NCI-H2107 treated with DMSO at 0.1 percent for 48 hours (cell line): Measurements from ENCODE around the gene DCUN1D2.
A peak's percentile ranks its signal among the peaks of the same experiment; 100 is the strongest.
"Not testable (repeated sequence)": the region's sequence is repeated elsewhere in the genome, so short reads cannot be mapped to it uniquely, and the experiment has no call there.

Experiments used
- DNase-seq: peaks from one replicate; lab custom pipeline; 2025; ENCODE audit not compliant: unreplicated experiment; lab: John Stamatoyannopoulos, UW

DCUN1D2 gene

GRCh38 chr13:113468029-113468428 is 22.5 kb downstream of the DCUN1D2 start:
- DNase-seq = no peak

GRCh38 chr13:113466383-113466782 is 24.1 kb downstream of the DCUN1D2 start:
- DNase-seq = no peak

DNA sequence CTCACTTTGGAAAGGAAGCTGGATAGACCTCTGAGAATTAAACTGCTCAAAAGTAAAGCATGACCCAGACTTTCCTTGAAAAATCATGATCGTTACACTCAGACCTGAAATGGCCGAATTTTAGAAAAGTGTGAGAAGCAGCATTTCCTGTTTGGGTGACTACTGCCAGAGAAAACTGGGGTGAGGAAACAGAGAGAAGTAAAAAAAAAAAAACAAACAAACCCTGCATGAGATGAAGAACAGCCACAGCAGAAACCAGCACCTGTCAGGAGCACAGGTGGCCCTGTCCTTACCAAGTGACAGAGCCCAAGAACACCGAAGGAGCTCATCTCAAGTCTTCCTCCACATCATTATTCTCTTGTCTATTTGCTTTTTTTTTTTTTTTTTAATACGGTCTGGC is 25.2 kb downstream of the DCUN1D2 start:
- DNase-seq = no peak

GRCh38 chr13:113464476-113464875 is 26.0 kb downstream of the DCUN1D2 start:
- DNase-seq = no peak

- no peak for DNase-seq
Observed at GRCh38 chr13:113461022-113461751, 29.3 kb downstream of the DCUN1D2 start.

GRCh38 chr13:113460599-113460998 is 29.9 kb downstream of the DCUN1D2 start:
- DNase-seq = no peak

DNA sequence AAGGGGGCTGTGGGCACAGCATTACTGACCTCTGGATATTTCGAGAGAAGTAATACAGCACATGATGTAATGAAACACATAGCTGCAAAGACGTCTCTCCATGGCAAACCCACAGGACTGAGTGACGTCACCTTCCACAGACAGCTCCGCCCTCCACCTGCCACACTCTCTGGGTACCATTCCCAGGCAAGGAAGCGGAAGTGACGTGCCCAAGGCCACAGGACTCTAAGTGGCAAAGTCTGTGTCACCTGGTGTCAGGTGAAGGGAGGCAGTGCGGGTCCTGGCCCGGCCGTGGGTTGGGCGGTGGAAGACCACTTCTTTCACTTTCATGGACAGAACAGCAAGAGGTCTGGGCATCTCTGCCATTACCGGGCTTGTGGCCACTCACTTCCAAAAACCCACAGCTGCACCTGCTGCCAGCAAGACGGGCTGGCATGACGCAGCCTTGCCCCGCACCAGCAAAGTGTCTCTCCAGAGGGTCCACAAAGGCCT is 30.4 kb downstream of the DCUN1D2 start:
- no peak for DNase-seq

DNA sequence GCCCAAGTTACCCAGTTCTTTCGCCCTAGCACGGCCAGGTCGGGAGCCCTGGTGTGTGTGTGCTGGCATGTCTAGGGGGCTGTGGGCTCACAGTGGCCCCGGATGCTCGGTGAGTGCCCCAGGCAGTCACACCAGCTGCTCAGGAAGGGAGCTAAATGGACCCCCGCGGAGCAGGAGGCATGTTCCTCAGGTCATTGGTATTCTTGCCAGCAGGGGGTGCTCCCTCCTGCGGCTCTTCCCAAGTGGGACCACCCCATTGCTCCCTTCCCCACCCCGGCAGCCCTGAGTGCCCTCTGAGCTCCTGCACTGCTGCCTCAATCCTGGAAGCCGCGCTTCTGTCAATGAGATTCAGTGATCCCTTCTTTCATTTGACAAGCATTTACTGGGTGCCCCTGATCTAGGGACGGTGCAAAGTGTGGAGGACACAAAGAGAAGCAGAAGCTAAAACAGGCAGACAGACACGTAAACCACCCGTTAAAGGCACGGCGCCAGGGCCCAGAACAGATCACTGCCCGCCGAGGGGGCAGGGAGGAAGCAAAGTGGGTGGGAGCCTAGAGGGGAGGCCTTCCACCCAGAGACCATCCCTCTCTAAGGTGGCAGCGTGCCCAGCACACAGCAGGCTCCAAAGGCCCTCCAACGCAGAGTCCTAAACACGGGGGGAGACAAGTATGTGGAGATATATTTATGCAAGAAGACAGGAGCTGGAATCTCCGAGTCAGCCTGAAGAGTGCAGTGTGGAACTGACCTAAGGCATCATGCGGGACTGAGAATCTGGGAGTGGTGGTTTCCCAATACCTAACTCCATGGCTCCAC is 32.1 kb downstream of the DCUN1D2 start:
- DNase-seq = no peak

DNA sequence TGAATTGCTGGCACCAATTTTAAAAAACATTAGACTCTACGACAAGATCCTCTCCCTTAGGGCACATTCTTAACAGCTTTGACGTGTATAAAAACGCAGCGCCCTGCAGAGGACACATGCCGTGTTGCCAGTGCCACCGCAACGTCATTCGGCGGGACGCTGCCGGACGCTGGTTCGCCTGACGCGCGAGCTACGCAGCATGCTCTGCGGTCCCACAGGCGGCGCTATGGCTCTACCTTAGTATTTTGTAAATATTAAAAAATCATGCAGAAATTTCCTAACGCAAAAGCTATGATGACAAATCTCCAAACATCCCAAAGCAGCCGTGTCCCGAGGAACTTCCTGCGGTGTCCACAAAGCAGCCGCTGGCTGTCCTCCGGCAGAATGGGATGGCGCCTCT is 33.0 kb downstream of the DCUN1D2 start:
- DNase-seq = no peak

GRCh38 chr13:113456116-113456702 is 34.3 kb downstream of the DCUN1D2 start:
- DNase-seq = no peak

DNA sequence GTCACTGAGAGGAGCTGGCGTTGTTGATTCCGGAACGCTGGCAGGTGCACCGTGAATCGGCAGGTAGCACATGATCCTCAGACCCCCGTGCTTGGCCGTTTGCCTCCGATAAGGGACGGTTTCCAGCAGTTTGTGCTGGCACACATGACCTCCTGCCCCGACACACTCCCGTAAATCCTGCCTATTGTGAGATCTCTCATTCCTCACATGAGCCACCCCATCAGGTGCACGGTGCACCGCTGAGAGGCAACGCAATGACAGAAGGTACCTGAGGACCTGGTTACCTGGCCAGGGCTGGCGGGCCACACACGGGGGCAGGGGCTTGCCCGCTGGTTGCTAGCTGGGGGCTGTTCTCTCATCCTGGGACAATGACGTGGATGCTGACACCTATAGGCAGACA is 35.1 kb downstream of the DCUN1D2 start:
- no peak for DNase-seq

DNA sequence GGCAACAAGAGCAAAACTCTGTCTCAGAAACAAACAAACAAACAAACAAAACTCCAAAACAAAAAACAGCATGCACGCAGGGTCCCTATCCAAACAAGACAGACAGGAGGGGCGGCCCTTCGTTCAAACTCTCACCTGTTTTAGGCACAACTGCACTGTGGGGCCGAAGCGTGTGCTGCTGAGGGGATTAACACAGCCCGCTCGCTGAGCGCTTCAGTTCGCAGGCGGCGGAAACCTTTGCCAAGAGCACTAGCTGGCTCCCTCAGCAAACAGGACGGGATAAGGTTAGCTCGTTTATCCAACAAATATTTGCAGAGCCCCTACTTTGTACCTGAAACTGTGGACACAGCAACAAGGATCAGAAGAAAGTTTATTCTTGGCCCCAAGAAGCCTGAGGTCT is 35.6 kb downstream of the DCUN1D2 start:
- DNase-seq = no peak

- DNase-seq = peak; percentile 91
Observed at GRCh38 chr13:113452942-113453901, 37.3 kb downstream of the DCUN1D2 start, which contains the start of gene ADPRHL1. TSS of gene ADPRHL1 (minus strand) at chr13:113453488. CDS start at chr13:113453437, 51 bp downstream.

- DNase-seq = no peak
Observed at GRCh38 chr13:113452466-113452865, 38.0 kb downstream of the DCUN1D2 start.

- DNase-seq = no peak
Observed at GRCh38 chr13:113451951-113452421, 38.5 kb downstream of the DCUN1D2 start.

DNA sequence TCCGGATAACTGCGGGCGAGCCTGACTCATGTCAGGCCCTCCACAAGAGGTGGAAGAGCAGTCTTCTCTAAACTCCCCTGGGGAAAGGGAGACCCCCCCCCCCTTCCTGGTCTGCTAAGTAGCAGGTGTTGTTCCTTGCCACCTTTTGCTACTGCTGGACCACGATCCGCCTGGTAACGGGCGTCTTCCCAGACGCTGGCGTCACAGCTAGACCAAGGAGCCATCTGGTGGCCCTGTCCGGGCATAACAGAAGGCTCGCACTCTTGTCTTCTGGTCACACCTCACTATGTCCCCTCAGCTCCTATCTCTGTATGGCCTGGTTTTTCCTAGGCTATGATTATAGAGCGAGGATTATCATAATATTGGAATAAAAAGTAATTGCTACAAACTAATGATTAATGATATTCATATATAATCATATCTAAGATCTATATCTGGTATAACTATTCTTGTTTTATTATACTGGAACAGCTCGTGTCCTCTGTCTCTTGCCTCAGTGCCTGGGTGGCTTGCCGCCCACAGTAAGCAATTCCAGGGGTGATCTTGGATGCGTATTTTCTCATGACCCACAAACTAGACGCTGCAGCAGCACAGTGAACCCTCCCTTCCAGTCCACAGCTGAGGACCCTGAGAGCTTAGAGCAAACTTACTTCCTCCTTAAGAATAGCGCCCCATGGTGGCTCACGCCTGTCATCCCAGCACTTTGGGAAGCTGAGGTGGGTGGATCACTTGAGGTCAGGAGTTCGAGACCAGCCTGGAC is 39.5 kb downstream of the DCUN1D2 start:
- not testable (repeated sequence) for DNase-seq

DNA sequence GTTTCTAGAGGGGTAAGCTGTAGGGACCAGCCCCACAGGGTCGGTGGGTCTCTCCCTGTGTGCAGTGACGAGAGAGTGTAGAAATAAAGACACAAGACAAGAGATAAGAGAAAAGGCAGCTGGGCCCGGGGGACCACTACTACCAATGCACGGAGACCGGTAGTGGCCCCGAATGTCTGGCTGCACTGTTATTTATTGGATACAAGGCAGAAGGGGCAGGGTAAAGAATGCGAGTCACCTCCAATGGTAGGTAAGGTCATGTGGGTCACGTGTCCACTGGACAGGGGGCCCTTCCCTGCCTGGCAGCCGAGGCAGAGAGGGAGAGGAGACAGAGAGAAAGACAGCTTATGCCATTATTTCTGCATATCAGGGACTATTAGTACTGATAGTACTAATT is 40.2 kb downstream of the DCUN1D2 start:
- DNase-seq = not testable (repeated sequence)

GRCh38 chr13:113449693-113450347 is 40.7 kb downstream of the DCUN1D2 start:
- DNase-seq = no peak
